Ectodermal cell (in vitro differentiated cells): Measurements from ENCODE around the gene GGA2.
"Not testable (repeated sequence)": the region's sequence is repeated elsewhere in the genome, so short reads cannot be mapped to it uniquely, and the experiment has no call there.

ENCODE experiments used
- H3K27ac ChIP-seq: 2 replicates; pipeline ENCODE4 v1.7.0; 2013; ENCODE audit warnings: mild to moderate bottlenecking, low read depth, low read length; ENCODE audit not compliant: insufficient read depth, poor library complexity, severe bottlenecking
- H3K27me3 ChIP-seq: 2 replicates; pipeline ENCODE4 v1.7.0; 2013; ENCODE audit warnings: mild to moderate bottlenecking, low read length; ENCODE audit not compliant: insufficient read depth, control insufficient read depth, poor library complexity, severe bottlenecking
- H3K36me3 ChIP-seq: one replicate; pipeline ENCODE4 v1.7.0; 2013; ENCODE audit warnings: low read length; ENCODE audit not compliant: control insufficient read depth, insufficient read depth
- H3K4me1 ChIP-seq: one replicate; pipeline ENCODE4 v1.7.0; 2013; ENCODE audit warnings: low read length; ENCODE audit not compliant: control insufficient read depth, insufficient read depth
- H3K4me3 ChIP-seq: 2 replicates; pipeline ENCODE4 v1.7.0; 2013; ENCODE audit warnings: low read depth, low read length, control low read depth; ENCODE audit not compliant: insufficient read depth
- H3K9me3 ChIP-seq: 2 replicates; pipeline ENCODE4 v1.7.0; 2013; ENCODE audit warnings: mild to moderate bottlenecking, low read length, moderate library complexity; ENCODE audit not compliant: control insufficient read depth
- WGBS, 2 experiments: methylation state at CpG; one replicate each; pipeline ENCODE4 v1.1.7; 2013; ENCODE audit warnings: missing lambda C conversion rate in 2 of 2; 5-methylcytosine and 5-hydroxymethylcytosine counted together

Gene GGA2

GRCh38 chr16:23496821-23497542, 13.3 kb downstream of the GGA2 start:
- Histone ChIP-seq H3K27me3 (no peaks in the 10 kb centered on the region), H3K36me3 (peaks cover 35% of the 10 kb centered on the region), H3K9me3 (no peaks in the 10 kb centered on the region), H3K27ac (peak overlapping the region; percentile 16), H3K4me3 (no peak overlapping the region), H3K4me1 (no peaks in the 10 kb centered on the region)
- 87 to 89% methylated on average over 12 of the region's 12 CpGs for WGBS, 2 experiments

DNA sequence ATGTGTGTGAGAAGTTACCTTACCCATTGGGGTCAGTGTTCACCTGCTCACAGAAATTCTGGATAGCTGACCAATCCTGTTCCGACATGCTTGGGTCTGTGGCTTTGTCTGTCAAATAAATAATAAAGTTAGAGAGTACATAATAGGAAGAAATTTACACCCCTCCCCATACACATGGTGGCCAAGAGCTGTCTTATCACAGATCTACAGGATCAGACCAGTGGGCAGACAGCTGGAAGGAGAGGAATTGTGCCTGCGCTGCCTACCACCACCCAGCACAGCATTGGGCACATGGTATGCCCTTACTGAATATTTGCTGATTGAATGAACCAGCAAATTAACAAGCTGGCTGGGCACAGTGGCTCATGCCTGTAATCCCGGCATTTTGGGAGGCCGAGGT, 14.6 kb downstream of the GGA2 start:
- 94 to 97% methylated on average over 3 to 4 of the region's 4 CpGs for WGBS, 2 experiments
- Histone ChIP-seq H3K36me3 (peaks cover 47% of the 10 kb centered on the region), H3K9me3 (no peaks in the 10 kb centered on the region), H3K4me1 (no peaks in the 10 kb centered on the region), H3K27me3 (no peaks in the 10 kb centered on the region), H3K4me3 (no peak overlapping the region), H3K27ac (no peak overlapping the region)

DNA sequence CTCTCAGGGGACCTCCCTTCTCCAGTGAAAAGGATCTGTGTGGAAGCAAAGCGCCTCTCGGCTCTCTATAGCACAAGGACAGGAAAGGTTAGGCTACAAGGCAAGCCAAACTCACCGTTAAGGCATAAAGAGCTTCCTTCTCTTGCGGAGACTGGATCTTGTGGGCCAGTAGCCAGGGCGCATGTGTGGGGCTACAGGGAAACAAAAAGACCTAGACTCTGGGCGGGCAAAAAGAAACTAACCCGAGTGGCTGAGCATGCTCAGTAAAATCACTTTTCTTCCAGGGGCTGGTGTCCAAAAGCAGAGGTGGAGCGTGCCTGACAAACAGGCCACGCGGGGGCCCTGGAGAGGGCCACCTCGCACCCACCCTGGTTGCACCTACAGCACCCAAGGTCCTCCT, 16.1 kb downstream of the GGA2 start:
- H3K36me3 ChIP-seq: peaks cover 61% of the 10 kb centered on the region
- H3K27ac ChIP-seq: no peak overlapping the region
- WGBS, 2 experiments: 93 to 95% methylated on average over 11 of the region's 11 CpGs
- H3K9me3 ChIP-seq: no peaks in the 10 kb centered on the region
- no peak overlapping the region for H3K4me3 ChIP-seq
- H3K4me1 ChIP-seq: no peaks in the 10 kb centered on the region
- no peaks in the 10 kb centered on the region for H3K27me3 ChIP-seq

GRCh38 chr16:23491490-23492391, 18.6 kb downstream of the GGA2 start:
- H3K4me3 ChIP-seq: no peak overlapping the region
- H3K36me3 ChIP-seq: peaks cover 81% of the 10 kb centered on the region
- 94 to 97% methylated on average over 13 of the region's 14 CpGs for WGBS, 2 experiments
- no peak overlapping the region for H3K27ac ChIP-seq
- H3K9me3 ChIP-seq: no peaks in the 10 kb centered on the region
- no peaks in the 10 kb centered on the region for H3K4me1 ChIP-seq
- no peaks in the 10 kb centered on the region for H3K27me3 ChIP-seq

- H3K36me3 ChIP-seq: peaks cover 88% of the 10 kb centered on the region
Observed at GRCh38 chr16:23486480-23486879, 23.8 kb downstream of the GGA2 start.

DNA sequence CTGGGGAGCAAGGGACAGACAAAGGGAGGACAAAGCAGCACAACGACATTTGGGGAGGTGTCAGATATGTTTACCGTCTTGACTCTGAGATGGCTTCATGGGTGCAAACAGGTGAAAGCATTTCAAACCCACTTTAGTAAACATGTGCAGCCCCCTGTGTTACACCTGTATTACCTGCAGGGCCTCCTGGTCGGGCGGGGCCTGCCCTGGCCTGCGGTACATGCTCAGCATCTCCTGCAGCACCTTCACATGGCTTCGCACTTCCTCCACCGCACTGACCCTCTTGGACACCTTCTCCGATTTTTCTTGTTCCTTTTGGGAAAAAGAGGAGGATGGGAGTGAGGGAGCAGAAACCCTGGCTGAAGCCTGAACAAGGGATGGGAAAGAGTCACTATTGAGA, 24.5 kb downstream of the GGA2 start:
- H3K36me3 ChIP-seq: peaks cover 89% of the 10 kb centered on the region
- no peaks in the 10 kb centered on the region for H3K4me1 ChIP-seq
- H3K27ac ChIP-seq: no peak overlapping the region
- H3K27me3 ChIP-seq: no peaks in the 10 kb centered on the region
- H3K4me3 ChIP-seq: no peak overlapping the region
- no peaks in the 10 kb centered on the region for H3K9me3 ChIP-seq
- 96 to 97% methylated on average over 8 of the region's 8 CpGs for WGBS, 2 experiments

More at GRCh38 chr16:23486480-23486879, 23.8 kb downstream of the GGA2 start:
- Histone ChIP-seq H3K9me3 (no peaks in the 10 kb centered on the region), H3K27ac (no peak overlapping the region), H3K27me3 (no peaks in the 10 kb centered on the region), H3K4me3 (no peak overlapping the region), H3K4me1 (no peaks in the 10 kb centered on the region)
- whole genome bisulfite sequencing, 2 experiments: 90 to 96% methylated on average over 5 of the region's 5 CpGs

DNA sequence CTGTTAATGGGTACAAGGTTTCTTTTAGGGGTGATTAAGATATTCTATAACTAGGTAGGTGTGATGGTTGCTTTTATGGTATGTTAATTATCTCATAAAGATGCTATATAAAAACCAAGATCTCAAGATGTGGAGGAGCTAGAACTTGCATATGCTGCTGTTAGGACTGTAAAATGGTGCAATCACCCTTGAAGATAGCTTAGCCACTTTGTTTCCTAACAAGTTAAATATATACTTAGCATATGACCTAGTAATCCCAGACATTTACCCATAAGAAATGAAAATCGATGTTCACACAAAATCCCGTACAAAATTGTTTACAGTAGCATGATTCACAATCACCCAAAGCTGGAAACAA, 25.1 kb downstream of the GGA2 start:
- peaks cover 86% of the 10 kb centered on the region for H3K36me3 ChIP-seq
- 91 to 97% methylated on average over 2 of the region's 2 CpGs for WGBS, 2 experiments

GRCh38 chr16:23484510-23485256, 25.6 kb downstream of the GGA2 start:
- peaks cover 83% of the 10 kb centered on the region for H3K36me3 ChIP-seq
- H3K4me1 ChIP-seq: no peaks in the 10 kb centered on the region
- H3K27me3 ChIP-seq: no peaks in the 10 kb centered on the region
- H3K9me3 ChIP-seq: no peaks in the 10 kb centered on the region
- H3K4me3 ChIP-seq: no peak overlapping the region
- WGBS, 2 experiments: 94 to 96% methylated on average over 8 of the region's 8 CpGs
- H3K27ac ChIP-seq: no peak overlapping the region

More for the DNA sequence above, 25.1 kb downstream of the GGA2 start:
- Histone ChIP-seq H3K27ac (no peak overlapping the region), H3K27me3 (no peaks in the 10 kb centered on the region), H3K4me3 (no peak overlapping the region), H3K9me3 (no peaks in the 10 kb centered on the region), H3K4me1 (no peaks in the 10 kb centered on the region)

GRCh38 chr16:23483492-23483891, 26.8 kb downstream of the GGA2 start:
- peaks cover 83% of the 10 kb centered on the region for H3K36me3 ChIP-seq
- H3K27ac ChIP-seq, H3K27me3 ChIP-seq, H3K9me3 ChIP-seq, H3K4me3 ChIP-seq, H3K4me1 ChIP-seq: not testable (repeated sequence)
- 96% methylated on average over 8 of the region's 8 CpGs for WGBS, 2 experiments

DNA sequence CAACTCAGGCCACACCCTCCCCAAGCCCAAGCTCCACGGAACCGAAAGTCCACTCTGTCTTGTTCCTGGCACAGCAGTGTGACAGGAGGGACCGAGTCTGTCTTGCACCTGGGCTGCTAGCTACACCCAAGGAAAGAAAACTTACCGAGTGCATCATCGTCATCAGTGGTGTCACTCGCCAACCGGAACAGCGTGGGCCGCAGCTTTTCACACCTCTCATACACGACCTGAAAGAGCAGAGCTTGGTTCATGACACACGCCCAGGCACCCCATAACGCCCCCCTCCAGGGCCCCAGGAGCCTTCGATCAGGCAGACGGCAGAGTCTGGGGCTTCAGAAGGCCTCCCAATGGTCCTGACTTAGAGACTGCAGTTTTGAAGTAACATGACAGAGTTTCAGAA, 27.5 kb downstream of the GGA2 start:
- H3K36me3 ChIP-seq: peaks cover 82% of the 10 kb centered on the region
- no peaks in the 10 kb centered on the region for H3K9me3 ChIP-seq
- H3K27me3 ChIP-seq: no peaks in the 10 kb centered on the region
- 95% methylated on average over 14 of the region's 14 CpGs for WGBS, 2 experiments
- no peak overlapping the region for H3K4me3 ChIP-seq
- H3K27ac ChIP-seq: no peak overlapping the region
- no peaks in the 10 kb centered on the region for H3K4me1 ChIP-seq
